GM23338 (cell line): ENCODE results near the gene RAB21. TPM values are rescaled to one million over a fixed set of nuclear protein-coding genes. Genes with fewer than 3 reads are reported as not detected.

ENCODE experiments used
- ATAC-seq: fragments of 200-7000 bp; cut with Tn5 transposase; 3 replicates; pipeline ENCODE4 v1.9.1; 2020
- DNase-seq: peaks from one replicate; pipeline ENCODE4 v3.0.0-alpha.2; 2015; ENCODE audit warnings: low spot score
- H2AFZ ChIP-seq: fragments of 200-600 bp; sonication (generic); 2 replicates; pipeline ENCODE4 v1.8.0; 2016; ENCODE audit warnings: antibody characterized with exemption, mild to moderate bottlenecking, moderate library complexity
- H3F3A ChIP-seq: fragments of 200-600 bp; sonication (generic); replicated peaks from 2 replicates; pipeline ENCODE4 v1.8.0; 2017; ENCODE audit warnings: antibody characterized with exemption, mixed run types, low read depth
- H3K27ac ChIP-seq: fragments of 200-600 bp; sonication (generic); 2 replicates; pipeline ENCODE4 v1.6.1; 2016; ENCODE audit warnings: low read depth
- H3K27me3 ChIP-seq: fragments of 200-600 bp; sonication (generic); 2 replicates; pipeline ENCODE4 v1.8.0; 2016; ENCODE audit warnings: mild to moderate bottlenecking, mixed run types, moderate library complexity; ENCODE audit not compliant: insufficient read depth
- H3K36me3 ChIP-seq: fragments of 200-600 bp; sonication (generic); 2 replicates; pipeline ENCODE4 v1.8.0; 2016; ENCODE audit warnings: mild to moderate bottlenecking; ENCODE audit not compliant: insufficient read depth
- H3K4me1 ChIP-seq: fragments of 200-600 bp; sonication (generic); 2 replicates; pipeline ENCODE4 v1.8.0; 2016; ENCODE audit warnings: mild to moderate bottlenecking, moderate library complexity; ENCODE audit not compliant: insufficient read depth
- H3K4me2 ChIP-seq: fragments of 200-600 bp; sonication (generic); 2 replicates; pipeline ENCODE4 v1.7.1; 2017; ENCODE audit warnings: mixed run types
- H3K4me3 ChIP-seq: fragments of 200-600 bp; sonication (generic); 2 replicates; pipeline ENCODE4 v1.6.1; 2016; ENCODE audit warnings: mixed run types
- H3K79me2 ChIP-seq: fragments of 200-600 bp; sonication (generic); replicated peaks from 2 replicates; pipeline ENCODE4 v1.8.0; 2017; ENCODE audit warnings: mild to moderate bottlenecking; ENCODE audit not compliant: insufficient read depth
- H3K9me2 ChIP-seq: fragments of 200-600 bp; sonication (generic); 2 replicates; pipeline ENCODE4 v1.8.0; 2017; ENCODE audit not compliant: insufficient read depth
- H4K20me1 ChIP-seq: fragments of 200-600 bp; sonication (generic); replicated peaks from 2 replicates; pipeline ENCODE4 v1.8.0; 2017; ENCODE audit warnings: mild to moderate bottlenecking; ENCODE audit not compliant: insufficient read depth
- H3K27ac Mint-ChIP-seq: 2 replicates; pipeline ENCODE4 v1.8.0; 2020; ENCODE audit warnings: inconsistent platforms, mild to moderate bottlenecking, moderate library complexity, mixed read lengths
- H3K27me3 Mint-ChIP-seq: 3 replicates; pipeline ENCODE4 v1.8.0; 2022; ENCODE audit warnings: low read depth, mild to moderate bottlenecking, moderate library complexity, mixed read lengths, inconsistent platforms; ENCODE audit not compliant: insufficient read depth, poor library complexity
- H3K36me3 Mint-ChIP-seq: 3 replicates; pipeline ENCODE4 v1.8.0; 2021; ENCODE audit warnings: low read depth, mild to moderate bottlenecking, inconsistent platforms, moderate library complexity, mixed read lengths
- H3K4me1 Mint-ChIP-seq: 3 replicates; pipeline ENCODE4 v1.8.0; 2020; ENCODE audit warnings: mild to moderate bottlenecking, inconsistent platforms, mixed read lengths
- H3K4me3 Mint-ChIP-seq: 3 replicates; pipeline ENCODE4 v1.8.0; 2021; ENCODE audit warnings: moderate library complexity, mild to moderate bottlenecking, inconsistent platforms, mixed read lengths
- H3K9me3 Mint-ChIP-seq: 3 replicates; pipeline ENCODE4 v1.8.0; 2020; ENCODE audit warnings: moderate library complexity, mild to moderate bottlenecking, inconsistent platforms, mixed read lengths
- CREB1 ChIP-seq: fragments of 250-450 bp; sonication (Bioruptor Pico); IDR thresholded peaks from 2 replicates; pipeline ENCODE4 v1.5.0; 2020; ENCODE audit warnings: low read depth, mild to moderate bottlenecking, moderate library complexity
- ETS1 ChIP-seq: IDR thresholded peaks from 2 replicates; pipeline ENCODE4 v1.6.1; 2016; ENCODE audit warnings: antibody characterized with exemption
- EZH2phosphoT487 ChIP-seq: fragments of 200-600 bp; sonication (generic); IDR thresholded peaks from one replicate; pipeline ENCODE4 v1.8.1; 2018; ENCODE audit warnings: antibody characterized with exemption; ENCODE audit not compliant: unreplicated experiment
- JUNB ChIP-seq: IDR thresholded peaks from one replicate; pipeline ENCODE4 v1.6.1; 2016; ENCODE audit warnings: antibody characterized with exemption; ENCODE audit not compliant: unreplicated experiment
- NANOG ChIP-seq: IDR thresholded peaks from 2 replicates; pipeline ENCODE4 v1.6.1; 2016; ENCODE audit warnings: antibody characterized with exemption, borderline replicate concordance
- STAT1 ChIP-seq: IDR thresholded peaks from one replicate; pipeline ENCODE4 v1.6.1; 2016; ENCODE audit warnings: antibody characterized with exemption; ENCODE audit not compliant: unreplicated experiment
- ZNF114 ChIP-seq: fragments of 250-450 bp; sonication (Bioruptor Pico); IDR thresholded peaks from 2 replicates; pipeline ENCODE4 v1.5.0; 2020; ENCODE audit warnings: mild to moderate bottlenecking, moderate library complexity
- ZNF331 ChIP-seq: fragments of 250-450 bp; sonication (Bioruptor Pico); IDR thresholded peaks from 2 replicates; pipeline ENCODE4 v1.5.0; 2020; ENCODE audit warnings: low read depth, mild to moderate bottlenecking, moderate library complexity
- ZNF462 ChIP-seq: fragments of 250-450 bp; sonication (Bioruptor Pico); IDR thresholded peaks from 2 replicates; pipeline ENCODE4 v1.5.0; 2020; ENCODE audit warnings: mild to moderate bottlenecking, moderate library complexity
- polyA plus RNA-seq: library from polyadenylated mRNA; unstranded; fragments of >200 nt; fragmentation: Nextera tagmentation; extraction: Ambion mirVana; gene quantifications from 2 replicates; pipeline ENCODE4 v1.2.1, GENCODE V29; 2016
- total RNA-seq: library from RNA; depleted of rRNA; stranded (reverse); fragments of >200 nt; shearing (Covaris generic); gene quantifications from 2 replicates; pipeline ENCODE4 v1.2.3, GENCODE V29; 2014
- TF ChIP-seq, protein P1 (sequence below), 2 experiments: fragments of 200-600 bp in 1 of 2; sonication (generic) in 1 of 2; conservative IDR thresholded peaks; 2 replicates each; pipeline versions ENCODE4 v1.5.1 to v1.6.1; 2016 to 2017; ENCODE audit warnings: antibody characterized with exemption in 2 of 2, low read depth in 2 of 2, mild to moderate bottlenecking in 2 of 2, moderate library complexity in 1 of 2

Gene RAB21
- total and polyA plus RNA-seq, 2 experiments from 2014 or later = 9.8 to 27.2 TPM

- TF ChIP-seq JUNB (no peak), EZH2phosphoT487 (no peak), STAT1 (no peak), ZNF462 (CRISPR knock-in tag) (no peak)
These were observed 1.8 kb upstream of the RAB21 start (continued) for GRCh38 chr12:71752891-71753290.

DNA sequence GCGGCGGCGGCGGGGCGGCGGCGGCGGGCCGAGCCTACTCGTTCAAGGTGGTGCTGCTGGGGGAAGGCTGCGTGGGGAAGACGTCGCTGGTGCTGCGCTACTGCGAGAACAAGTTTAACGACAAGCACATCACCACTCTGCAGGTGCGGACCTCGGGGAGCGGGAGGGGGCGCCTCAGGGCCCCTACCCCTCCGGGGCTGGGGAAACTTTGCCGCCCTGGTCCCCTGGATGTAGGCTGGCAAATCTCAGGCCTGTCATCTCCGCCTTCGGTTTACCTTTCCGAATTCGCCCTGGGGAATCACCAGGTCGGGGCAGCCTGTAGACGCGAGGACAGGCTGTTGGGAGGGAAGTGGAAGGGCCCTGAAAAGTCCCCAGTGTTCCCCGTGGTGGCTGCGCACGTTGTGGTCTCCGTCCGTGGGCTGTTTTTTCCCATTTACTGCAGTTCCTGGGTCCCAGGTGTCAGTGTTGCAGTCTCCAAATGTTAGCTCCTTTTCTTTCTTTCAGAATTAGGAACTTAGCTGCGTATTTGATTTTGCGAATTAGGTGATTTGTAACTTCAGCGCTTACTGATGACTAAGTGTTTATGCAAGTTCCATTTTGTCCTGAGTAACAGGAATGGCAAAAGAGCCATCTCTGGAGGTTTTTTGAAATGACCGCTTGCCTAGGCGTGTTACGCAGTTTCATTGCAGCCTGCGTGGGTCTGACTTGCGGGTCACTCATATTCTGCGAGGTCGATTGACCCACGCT lies 656 bp downstream of the RAB21 start:
- Histone ChIP-seq H3K9me2 (no peaks in the 10 kb centered on the region), H2AFZ (no peak overlapping the region), H4K20me1 (peaks cover 22% of the 10 kb centered on the region), H3K36me3 (no peaks in the 10 kb centered on the region; the same call in 1 of the 2 replicates), H3K27me3 (no peaks in the 10 kb centered on the region), H3F3A (no peaks in the 10 kb centered on the region), H3K27ac (0 out of 2 replicates have a peak overlapping the region, but pooled peaks have one; percentile 41), H3K79me2 (peaks cover 52% of the 10 kb centered on the region), H3K4me3 (peak overlapping the region; percentile 96), H3K4me1 (peaks cover 22% of the 10 kb centered on the region), H3K4me2 (peak overlapping the region; percentile 91)
- DNase-seq = peak; percentile 50
- peaks cover 24% of the 10 kb centered on the region for H3K4me1 Mint-ChIP-seq
- ATAC-seq = peak; percentile 26
- peaks cover 34% of the 10 kb centered on the region for H3K36me3 Mint-ChIP-seq
- peak overlapping the region; percentile 92 for H3K4me3 Mint-ChIP-seq
- peak overlapping the region; percentile 86; the same call in 1 of the 2 replicates for H3K27ac Mint-ChIP-seq
- TF ChIP-seq NANOG = no peak
- TF ChIP-seq, protein P1, sequence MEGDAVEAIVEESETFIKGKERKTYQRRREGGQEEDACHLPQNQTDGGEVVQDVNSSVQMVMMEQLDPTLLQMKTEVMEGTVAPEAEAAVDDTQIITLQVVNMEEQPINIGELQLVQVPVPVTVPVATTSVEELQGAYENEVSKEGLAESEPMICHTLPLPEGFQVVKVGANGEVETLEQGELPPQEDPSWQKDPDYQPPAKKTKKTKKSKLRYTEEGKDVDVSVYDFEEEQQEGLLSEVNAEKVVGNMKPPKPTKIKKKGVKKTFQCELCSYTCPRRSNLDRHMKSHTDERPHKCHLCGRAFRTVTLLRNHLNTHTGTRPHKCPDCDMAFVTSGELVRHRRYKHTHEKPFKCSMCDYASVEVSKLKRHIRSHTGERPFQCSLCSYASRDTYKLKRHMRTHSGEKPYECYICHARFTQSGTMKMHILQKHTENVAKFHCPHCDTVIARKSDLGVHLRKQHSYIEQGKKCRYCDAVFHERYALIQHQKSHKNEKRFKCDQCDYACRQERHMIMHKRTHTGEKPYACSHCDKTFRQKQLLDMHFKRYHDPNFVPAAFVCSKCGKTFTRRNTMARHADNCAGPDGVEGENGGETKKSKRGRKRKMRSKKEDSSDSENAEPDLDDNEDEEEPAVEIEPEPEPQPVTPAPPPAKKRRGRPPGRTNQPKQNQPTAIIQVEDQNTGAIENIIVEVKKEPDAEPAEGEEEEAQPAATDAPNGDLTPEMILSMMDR (conservative IDR thresholded peaks at IDR 0.05; ENCODE audit: low read depth in 2 of 2) = no peak
- TF ChIP-seq ZNF331 = no peak
- no peak for TF ChIP-seq CREB1 (CRISPR knock-in tag)
- no peak for TF ChIP-seq ZNF114 (CRISPR knock-in tag)
- no peak for TF ChIP-seq STAT1
- no peak for TF ChIP-seq EZH2phosphoT487
- TF ChIP-seq JUNB = no peak
- no peak for TF ChIP-seq ETS1
- peaks cover 9% of the 10 kb centered on the region for H3K27me3 Mint-ChIP-seq
- H3K9me3 Mint-ChIP-seq = no peaks in the 10 kb centered on the region
